Measurements from ENCODE around the gene MYH10. TPM values are rescaled to one million over a fixed set of nuclear protein-coding genes. Genes with fewer than 3 reads are reported as not detected.

The MYH10 gene
- total and polyA plus RNA-seq, 2 experiments from 2014 or later: 75.6 to 87.8 TPM

- no peak overlapping the region for H3K4me3 ChIP-seq
- H3K36me3 ChIP-seq (replicated peaks; ENCODE audit: insufficient read depth, low read depth): no peaks in the 10 kb centered on the region
Observed at GRCh38 chr17:8610558-8610957, 20.0 kb downstream of the MYH10 start.

GRCh38 chr17:8609910-8610309 lies 20.6 kb downstream of the MYH10 start:
- Histone ChIP-seq H3K9me2 (replicated peaks; ENCODE audit: insufficient read depth) (no peaks in the 10 kb centered on the region), H2AFZ (no peak overlapping the region), H3K27me3 (no peaks in the 10 kb centered on the region), H3K27ac (no peak overlapping the region), H4K20me1 (ENCODE audit: insufficient read depth, poor library complexity, severe bottlenecking) (peaks cover 26% of the 10 kb centered on the region), H3K36me3 (replicated peaks; ENCODE audit: insufficient read depth, low read depth) (no peaks in the 10 kb centered on the region), H3K4me3 (no peak overlapping the region), H3K79me2 (peaks cover 98% of the 10 kb centered on the region), H3K4me1 (ENCODE audit: insufficient read depth) (peaks cover 27% of the 10 kb centered on the region), H3K4me2 (no peak overlapping the region), H3K9me3 (ENCODE audit: low read depth) (no peaks in the 10 kb centered on the region)
- no peak for TF ChIP-seq EZH2phosphoT487 (IDR thresholded peaks at IDR 0.05; ENCODE audit: low read depth, severe bottlenecking, unreplicated experiment)
- no peak for TF ChIP-seq CTCF (IDR thresholded peaks at IDR 0.05; ENCODE audit: poor library complexity)
- no peak for TF ChIP-seq EZH2 (IDR thresholded peaks at IDR 0.05; ENCODE audit: borderline replicate concordance)
- no peak for DNase-seq (ENCODE audit: low spot score)
- 89% methylated on average over 4 of the region's 4 CpGs for WGBS (ENCODE audit: low lambda C conversion rate, missing lambda C conversion rate)

More at GRCh38 chr17:8610558-8610957, 20.0 kb downstream of the MYH10 start:
- 100% methylated on average over 2 of the region's 2 CpGs for WGBS (ENCODE audit: low lambda C conversion rate, missing lambda C conversion rate)
- H3K4me1 ChIP-seq (ENCODE audit: insufficient read depth): peaks cover 27% of the 10 kb centered on the region
- no peak overlapping the region for H2AFZ ChIP-seq
- H3K79me2 ChIP-seq: peaks cover 98% of the 10 kb centered on the region
- H3K27me3 ChIP-seq: no peaks in the 10 kb centered on the region
- H3K9me2 ChIP-seq (replicated peaks; ENCODE audit: insufficient read depth): no peaks in the 10 kb centered on the region
- peak overlapping the region; percentile 49 for H3K27ac ChIP-seq
- no peak overlapping the region for H3K4me2 ChIP-seq
- no peaks in the 10 kb centered on the region for H3K9me3 ChIP-seq (ENCODE audit: low read depth)
- no peak for DNase-seq (ENCODE audit: low spot score)
- TF ChIP-seq CTCF (IDR thresholded peaks at IDR 0.05; ENCODE audit: poor library complexity) (no peak), EZH2phosphoT487 (IDR thresholded peaks at IDR 0.05; ENCODE audit: low read depth, severe bottlenecking, unreplicated experiment) (no peak)
- H4K20me1 ChIP-seq (ENCODE audit: insufficient read depth, poor library complexity, severe bottlenecking): peaks cover 21% of the 10 kb centered on the region

GRCh38 chr17:8608001-8608400 lies 22.5 kb downstream of the MYH10 start:
- Histone ChIP-seq H4K20me1 (ENCODE audit: insufficient read depth, poor library complexity, severe bottlenecking) (peaks cover 24% of the 10 kb centered on the region), H3K36me3 (replicated peaks; ENCODE audit: insufficient read depth, low read depth) (no peaks in the 10 kb centered on the region), H3K4me1 (ENCODE audit: insufficient read depth) (peaks cover 31% of the 10 kb centered on the region), H2AFZ (no peak overlapping the region), H3K9me3 (ENCODE audit: low read depth) (no peaks in the 10 kb centered on the region), H3K79me2 (peaks cover 98% of the 10 kb centered on the region), H3K4me3 (no peak overlapping the region), H3K4me2 (peak overlapping the region; percentile 2), H3K27ac (peak overlapping the region; percentile 6), H3K9me2 (replicated peaks; ENCODE audit: insufficient read depth) (no peaks in the 10 kb centered on the region), H3K27me3 (no peaks in the 10 kb centered on the region)
- no peak for DNase-seq (ENCODE audit: low spot score)
- WGBS (ENCODE audit: low lambda C conversion rate, missing lambda C conversion rate): 60% methylated on average over 8 of the region's 8 CpGs
- TF ChIP-seq EZH2 (IDR thresholded peaks at IDR 0.05; ENCODE audit: borderline replicate concordance): no peak
- TF ChIP-seq EZH2phosphoT487 (IDR thresholded peaks at IDR 0.05; ENCODE audit: low read depth, severe bottlenecking, unreplicated experiment): no peak
- TF ChIP-seq CTCF (IDR thresholded peaks at IDR 0.05; ENCODE audit: poor library complexity): no peak

- Histone ChIP-seq H3K9me3 (ENCODE audit: low read depth) (no peaks in the 10 kb centered on the region), H4K20me1 (ENCODE audit: insufficient read depth, poor library complexity, severe bottlenecking) (peaks cover 24% of the 10 kb centered on the region), H3K27ac (peak overlapping the region; percentile 15), H3K27me3 (no peaks in the 10 kb centered on the region), H3K4me1 (ENCODE audit: insufficient read depth) (peaks cover 31% of the 10 kb centered on the region), H3K9me2 (replicated peaks; ENCODE audit: insufficient read depth) (no peaks in the 10 kb centered on the region), H3K4me2 (peak overlapping the region; percentile 48), H3K4me3 (no peak overlapping the region), H3K79me2 (peaks cover 93% of the 10 kb centered on the region), H3K36me3 (replicated peaks; ENCODE audit: insufficient read depth, low read depth) (no peaks in the 10 kb centered on the region), H2AFZ (no peak overlapping the region)
- peak; percentile 16 for DNase-seq (ENCODE audit: low spot score)
- WGBS (ENCODE audit: low lambda C conversion rate, missing lambda C conversion rate): 51% methylated on average over 3 of the region's 3 CpGs
- TF ChIP-seq EZH2phosphoT487 (IDR thresholded peaks at IDR 0.05; ENCODE audit: low read depth, severe bottlenecking, unreplicated experiment) (no peak), CTCF (IDR thresholded peaks at IDR 0.05; ENCODE audit: poor library complexity) (no peak), EZH2 (IDR thresholded peaks at IDR 0.05; ENCODE audit: borderline replicate concordance) (no peak)
Observed at GRCh38 chr17:8606401-8606800, 24.1 kb downstream of the MYH10 start.
